ENCODE measurements around the gene CAMSAP3. TPM values are rescaled to one million over a fixed set of nuclear protein-coding genes. Genes with fewer than 3 reads are reported as not detected.

The CAMSAP3 gene
- total RNA-seq, 1 donor from 2014 or later = 4.1 TPM

DNA sequence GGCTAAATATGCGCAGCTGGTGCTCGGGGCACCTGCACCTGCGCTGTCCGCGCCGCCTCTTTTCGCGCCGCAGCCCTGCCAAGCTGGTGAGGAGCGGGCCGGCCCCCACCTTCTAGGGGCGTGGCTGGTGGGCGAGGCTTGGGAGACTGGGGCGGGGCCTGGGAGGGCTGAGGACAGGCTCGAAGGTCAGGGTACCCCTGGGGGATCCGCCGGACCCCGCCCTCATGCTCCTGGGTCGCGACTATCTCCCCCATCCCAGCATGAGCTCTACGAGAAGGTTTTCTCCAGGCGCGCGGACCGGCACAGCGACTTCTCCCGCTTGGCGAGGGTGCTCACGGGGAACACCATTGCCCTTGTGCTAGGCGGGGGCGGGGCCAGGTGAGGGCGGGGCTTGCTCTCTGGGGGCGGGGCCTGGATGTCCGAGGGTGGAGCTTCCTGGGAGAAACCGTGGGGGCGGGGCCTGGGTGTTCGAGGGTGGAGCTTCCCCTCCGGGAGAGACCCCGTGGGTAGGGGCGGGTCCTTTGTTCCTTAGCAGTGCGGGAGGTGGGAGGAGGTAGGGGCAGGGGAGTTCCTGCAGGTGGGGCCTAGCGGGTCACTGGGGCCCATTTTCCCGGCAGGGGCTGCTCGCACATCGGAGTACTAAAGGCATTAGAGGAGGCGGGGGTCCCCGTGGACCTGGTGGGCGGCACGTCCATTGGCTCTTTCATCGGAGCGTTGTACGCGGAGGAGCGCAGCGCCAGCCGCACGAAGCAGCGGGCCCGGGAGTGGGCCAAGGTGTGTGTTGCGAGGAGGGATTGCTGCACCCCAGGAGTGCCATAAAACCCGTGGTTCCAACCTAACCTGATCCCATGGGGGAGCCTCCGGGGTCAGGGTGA is 40.4 kb upstream of the CAMSAP3 start:
- DNase-seq (ENCODE audit: low read depth) (no peak), FAIRE-seq (no peak)
- no peak overlapping the region for H2AFZ ChIP-seq (ENCODE audit: low read depth, low read length)
- H3K27me3 Mint-ChIP-seq (ENCODE audit: low read depth, unreplicated experiment) = no peaks in the 10 kb centered on the region
- H3K4me3 Mint-ChIP-seq (ENCODE audit: unreplicated experiment) = no peak overlapping the region
- no peaks in the 10 kb centered on the region for H3K27me3 ChIP-seq (ENCODE audit: insufficient read depth, low read length)
- H3K9ac ChIP-seq (ENCODE audit: low read length) = no peak overlapping the region
- no peaks in the 10 kb centered on the region for H3K4me1 ChIP-seq (ENCODE audit: insufficient read depth, low read length)
- H3K27ac ChIP-seq (ENCODE audit: low read depth, low read length) = no peak overlapping the region
- peaks cover 14% of the 10 kb centered on the region for H3K36me3 ChIP-seq (ENCODE audit: insufficient read depth, low read length)
- peaks cover 33% of the 10 kb centered on the region for H3K36me3 Mint-ChIP-seq (ENCODE audit: low read depth, unreplicated experiment)
- no peaks in the 10 kb centered on the region for H3K79me2 ChIP-seq (ENCODE audit: insufficient read depth, low read length)
- TF ChIP-seq EZH2 (IDR thresholded peaks at IDR 0.05; ENCODE audit: insufficient read depth, low read length) = no peak
- no peak for TF ChIP-seq CTCF (IDR thresholded peaks at IDR 0.05; ENCODE audit: insufficient read depth, low read depth, low read length)
- no peak overlapping the region for H3K4me3 ChIP-seq (ENCODE audit: insufficient read depth, low read depth, low read length)
- H3K4me1 Mint-ChIP-seq (ENCODE audit: low read depth, unreplicated experiment) = peaks cover 3% of the 10 kb centered on the region
- H3K9me3 ChIP-seq (ENCODE audit: insufficient read depth, low read depth, low read length) = no peaks in the 10 kb centered on the region
- H3K27ac Mint-ChIP-seq (ENCODE audit: unreplicated experiment) = no peak overlapping the region
- H4K20me1 ChIP-seq (ENCODE audit: insufficient read depth, low read length) = peaks cover 2% of the 10 kb centered on the region
- no peak overlapping the region for H3K4me2 ChIP-seq (ENCODE audit: low read length)
- no peaks in the 10 kb centered on the region for H3K9me3 Mint-ChIP-seq (ENCODE audit: unreplicated experiment)

DNA sequence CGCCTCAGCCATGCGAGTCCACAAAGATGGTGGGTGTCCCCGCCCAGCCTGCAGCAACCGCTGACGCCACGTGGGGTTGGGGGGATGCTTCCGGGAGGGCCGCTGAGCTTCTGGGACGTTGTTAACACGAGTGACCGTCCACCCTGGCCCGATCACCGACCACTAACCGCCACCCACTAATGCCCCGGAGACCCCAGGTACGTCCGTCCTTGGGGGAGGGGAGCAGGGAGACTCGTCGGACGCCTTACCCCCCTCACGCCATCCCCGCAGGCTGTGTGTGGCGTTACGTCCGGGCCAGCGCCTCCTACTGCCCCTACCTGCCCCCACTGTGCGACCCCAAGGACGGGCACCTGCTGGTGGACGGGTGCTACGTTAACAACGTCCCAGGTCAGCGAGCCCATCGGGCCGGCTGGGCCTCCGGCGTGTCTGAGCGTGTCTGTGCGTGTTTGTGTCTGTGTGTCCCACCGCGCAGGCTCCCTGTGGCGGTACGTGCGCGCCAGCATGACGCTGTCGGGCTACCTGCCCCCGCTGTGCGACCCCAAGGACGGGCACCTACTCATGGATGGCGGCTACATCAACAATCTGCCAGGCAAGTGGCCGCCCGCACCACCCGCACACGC is 38.9 kb upstream of the CAMSAP3 start:
- no peak overlapping the region for H3K27ac Mint-ChIP-seq (ENCODE audit: unreplicated experiment)
- FAIRE-seq (no peak), DNase-seq (ENCODE audit: low read depth) (no peak)
- Histone ChIP-seq H3K79me2 (ENCODE audit: insufficient read depth, low read length) (no peaks in the 10 kb centered on the region), H2AFZ (ENCODE audit: low read depth, low read length) (no peak overlapping the region), H3K27ac (ENCODE audit: low read depth, low read length) (no peak overlapping the region), H4K20me1 (ENCODE audit: insufficient read depth, low read length) (peaks cover 6% of the 10 kb centered on the region), H3K9me3 (ENCODE audit: insufficient read depth, low read depth, low read length) (no peaks in the 10 kb centered on the region), H3K36me3 (ENCODE audit: insufficient read depth, low read length) (peaks cover 16% of the 10 kb centered on the region), H3K27me3 (ENCODE audit: insufficient read depth, low read length) (no peaks in the 10 kb centered on the region), H3K4me3 (ENCODE audit: insufficient read depth, low read depth, low read length) (no peak overlapping the region), H3K4me1 (ENCODE audit: insufficient read depth, low read length) (no peaks in the 10 kb centered on the region), H3K9ac (ENCODE audit: low read length) (no peak overlapping the region), H3K4me2 (ENCODE audit: low read length) (no peak overlapping the region)
- no peaks in the 10 kb centered on the region for H3K9me3 Mint-ChIP-seq (ENCODE audit: unreplicated experiment)
- H3K4me1 Mint-ChIP-seq (ENCODE audit: low read depth, unreplicated experiment) = no peaks in the 10 kb centered on the region
- H3K4me3 Mint-ChIP-seq (ENCODE audit: unreplicated experiment) = no peak overlapping the region
- peaks cover 32% of the 10 kb centered on the region for H3K36me3 Mint-ChIP-seq (ENCODE audit: low read depth, unreplicated experiment)
- TF ChIP-seq EZH2 (IDR thresholded peaks at IDR 0.05; ENCODE audit: insufficient read depth, low read length) (no peak), CTCF (IDR thresholded peaks at IDR 0.05; ENCODE audit: insufficient read depth, low read depth, low read length) (no peak)
- H3K27me3 Mint-ChIP-seq (ENCODE audit: low read depth, unreplicated experiment) = no peaks in the 10 kb centered on the region

Measured in astrocyte (in vitro differentiated cells and primary cell).